K562 (cell line): ENCODE measurements around the gene YAF2. TPM values are rescaled to one million over a fixed set of nuclear protein-coding genes. Genes with fewer than 3 reads are reported as not detected.

Source experiments
- ATAC-seq: fragments of 200-7000 bp; cut with Tn5 transposase; 3 replicates; pipeline ENCODE4 v1.9.1; 2020; ENCODE audit warnings: moderate library complexity
- BruUV-seq: library from RNA; stranded (reverse); fragments of 400-500 nt; replicated peaks from 2 replicates; lab custom pipeline; 2021; lab: Mats Ljungman, UMichigan
- CTCF ChIA-PET: fragments of 300-600 bp; formaldehyde crosslinking; extraction: SDS; loops from one replicate; lab custom pipeline; 2021; ENCODE audit warnings: low intra/inter-chr PET ratio; lab: Yijun Ruan, JAX
- POLR2A ChIA-PET: fragments of 300-600, 350-650 bp; sonication (Branson Sonifier 250); formaldehyde crosslinking; extraction: SDS; loops from one replicate; lab custom pipeline; 2021; ENCODE audit warnings: antibody characterized with exemption, inconsistent platforms; lab: Yijun Ruan, JAX
- DNase-seq, 4 experiments: peaks; one replicate each; pipeline versions ENCODE4 v3.0.0 to v3.0.0-alpha.2; 2011 to 2018; ENCODE audit warnings: low spot score in 3 of 4, mixed read lengths in 3 of 4; ENCODE audit errors: extremely low read depth in 1 of 4
- FAIRE-seq: peaks from 2 replicates; lab custom pipeline; 2011; peaks lifted over from hg19 to GRCh38; lab: Jason Lieb, UNC
- H2AFZ ChIP-seq: 2 replicates; pipeline ENCODE4 v1.6.0; 2011; ENCODE audit warnings: low read depth, low read length, control low read depth, inconsistent platforms
- H3K27ac ChIP-seq: fragments of 200-600 bp; 3 replicates; pipeline ENCODE4 v1.8.0; 2011; ENCODE audit warnings: low read depth, mild to moderate bottlenecking, control low read depth, inconsistent platforms, low read length, moderate library complexity, mixed read lengths; ENCODE audit errors: extremely low read depth
- H3K27me3 ChIP-seq, 2 experiments: fragments of 300-600 bp in 1 of 2; 2 replicates in 1 of 2; 3 replicates in 1 of 2; pipeline versions ENCODE4 v1.6.0 to v1.8.0; 2011; ENCODE audit warnings: inconsistent platforms in 2 of 2, low read length in 2 of 2, mild to moderate bottlenecking in 1 of 2, mixed read lengths in 1 of 2, moderate library complexity in 1 of 2; ENCODE audit not compliant: control insufficient read depth in 2 of 2, insufficient read depth in 2 of 2
- H3K36me3 ChIP-seq: fragments of 300-600 bp; 3 replicates; pipeline ENCODE4 v1.8.0; 2011; ENCODE audit warnings: mild to moderate bottlenecking, low read length, inconsistent platforms; ENCODE audit not compliant: control insufficient read depth, insufficient read depth
- H3K4me1 ChIP-seq, 2 experiments: fragments of 200-600 bp in 1 of 2; replicated peaks in 1 of 2; 2 replicates in 1 of 2; 3 replicates in 1 of 2; pipeline versions ENCODE4 v1.5.1 to v1.8.0; 2011; ENCODE audit warnings: inconsistent platforms in 2 of 2, low read length in 2 of 2, mild to moderate bottlenecking in 1 of 2, mixed read lengths in 1 of 2, moderate library complexity in 1 of 2; ENCODE audit not compliant: control insufficient read depth in 2 of 2, insufficient read depth in 2 of 2
- H3K4me2 ChIP-seq: 2 replicates; pipeline ENCODE4 v1.6.1; 2011; ENCODE audit warnings: low read length, control low read depth, inconsistent platforms, mixed read lengths; ENCODE audit not compliant: insufficient read depth
- H3K4me3 ChIP-seq: fragments of 200-600 bp; sonication (generic), shearing (Covaris generic); 2 replicates; pipeline ENCODE4 v1.5.1; 2016; ENCODE audit warnings: control low read depth, inconsistent platforms
- H3K79me2 ChIP-seq: fragments of 200-600 bp; 3 replicates; pipeline ENCODE4 v1.8.0; 2011; ENCODE audit warnings: low read length, inconsistent platforms; ENCODE audit not compliant: control insufficient read depth, insufficient read depth
- H3K9ac ChIP-seq, 2 experiments: 2 replicates each; pipeline versions ENCODE4 v1.6.0 to v1.6.1; 2011; ENCODE audit warnings: low read depth in 2 of 2, low read length in 2 of 2, control low read depth in 1 of 2, inconsistent platforms in 1 of 2, mild to moderate bottlenecking in 1 of 2, mixed read lengths in 1 of 2; ENCODE audit not compliant: insufficient read depth in 1 of 2
- H3K9me1 ChIP-seq: one replicate; pipeline ENCODE4 v1.6.0; 2011; ENCODE audit warnings: inconsistent platforms, mild to moderate bottlenecking, low read length, moderate library complexity; ENCODE audit not compliant: control insufficient read depth, insufficient read depth
- H3K9me3 ChIP-seq: replicated peaks from 2 replicates; pipeline ENCODE4 v1.5.1; 2011; ENCODE audit warnings: low read depth, low read length, inconsistent platforms; ENCODE audit not compliant: control insufficient read depth, insufficient read depth
- H4K20me1 ChIP-seq: replicated peaks from 2 replicates; pipeline ENCODE4 v1.6.1; 2011; ENCODE audit warnings: low read length, inconsistent platforms, mixed read lengths; ENCODE audit not compliant: control insufficient read depth, insufficient read depth
- ATF1 ChIP-seq, 2 experiments: fragments of 450-650 bp in 1 of 2; IDR thresholded peaks; 2 replicates each; pipeline ENCODE4 v1.6.1; 2016; ENCODE audit warnings: missing compliant biosample characterization in 1 of 2, missing genetic modification characterization in 1 of 2
- CHD2 ChIP-seq: IDR thresholded peaks from 2 replicates; pipeline ENCODE4 v1.6.1; 2011; ENCODE audit warnings: low read depth, low read length
- EP300 ChIP-seq: IDR thresholded peaks from 2 replicates; pipeline ENCODE4 v1.6.1; 2012; ENCODE audit warnings: low read length, improper control_type of control experiment
- FOSL1 ChIP-seq: fragments of 200-800 bp; sonication (Bioruptor generic); conservative IDR thresholded peaks from 2 replicates; pipeline ENCODE4 v1.6.1; 2016; ENCODE audit warnings: missing genetic modification characterization, missing compliant biosample characterization
- FOXK1 ChIP-seq: sonication (generic); formaldehyde crosslinking; IDR thresholded peaks from 2 replicates; pipeline ENCODE4 v1.8.0; 2022; ENCODE audit warnings: missing genetic modification reagents, mild to moderate bottlenecking, borderline replicate concordance
- FOXK2 ChIP-seq, 2 experiments: fragments of 450-650 bp; IDR thresholded peaks in 1 of 2; conservative IDR thresholded peaks in 1 of 2; 2 replicates each; pipeline ENCODE4 v1.6.1; 2016; ENCODE audit warnings: low read depth in 2 of 2, mild to moderate bottlenecking in 1 of 2
- NFIX ChIP-seq: fragments of 250-450 bp; sonication (Bioruptor Pico); IDR thresholded peaks from 2 replicates; pipeline ENCODE4 v1.4.0; 2020; ENCODE audit warnings: low read depth, mild to moderate bottlenecking, moderate library complexity
- POLR2H ChIP-seq: IDR thresholded peaks from 2 replicates; pipeline ENCODE4 v1.6.1; 2016; ENCODE audit warnings: missing genetic modification characterization, low read depth, mild to moderate bottlenecking, control low read depth, missing compliant biosample characterization, moderate library complexity
- SAFB ChIP-seq: fragments of 200-400 bp; formaldehyde crosslinking; IDR thresholded peaks from 2 replicates; pipeline ENCODE4 v1.6.1; 2017; ENCODE audit warnings: low read depth, low read length, borderline replicate concordance
- SRSF3 ChIP-seq: fragments of 200-400 bp; formaldehyde crosslinking; IDR thresholded peaks from 2 replicates; pipeline ENCODE4 v1.6.1; 2016; ENCODE audit warnings: mild to moderate bottlenecking, low read length, moderate library complexity; ENCODE audit not compliant: insufficient read depth
- TRIM24 ChIP-seq, 2 experiments: fragments of 450-650 bp; IDR thresholded peaks; 2 replicates each; pipeline ENCODE4 v1.6.1; 2016
- XRCC4 ChIP-seq: IDR thresholded peaks from one replicate; pipeline ENCODE4 v1.6.1; 2011; ENCODE audit not compliant: insufficient read depth, insufficient read length; ENCODE audit errors: extremely low read depth
- YY1 ChIP-seq, 3 experiments: IDR thresholded peaks; 2 replicates each; pipeline ENCODE4 v1.6.1; 2011; ENCODE audit warnings: low read length in 2 of 3, mild to moderate bottlenecking in 2 of 3, moderate library complexity in 2 of 3, borderline replicate concordance in 1 of 3, control low read depth in 1 of 3, low read depth in 1 of 3; ENCODE audit not compliant: insufficient read depth in 3 of 3, insufficient replicate concordance in 2 of 3, control insufficient read depth in 1 of 3, insufficient read length in 1 of 3; ENCODE audit errors: extremely low read depth in 1 of 3
- ZBTB1 ChIP-seq: sonication (generic); formaldehyde crosslinking; IDR thresholded peaks from 2 replicates; pipeline ENCODE4 v1.8.1; 2023; ENCODE audit warnings: missing genetic modification reagents, low read depth, mild to moderate bottlenecking, borderline replicate concordance
- ZNF584 ChIP-seq: fragments of 200-800 bp; sonication (Bioruptor generic); IDR thresholded peaks from 2 replicates; pipeline ENCODE4 v1.6.1; 2016; ENCODE audit warnings: low read depth, mild to moderate bottlenecking, missing genetic modification characterization, missing compliant biosample characterization
- ZNF696 ChIP-seq: fragments of 250-450 bp; sonication (Bioruptor Pico); conservative IDR thresholded peaks from 2 replicates; pipeline ENCODE4 v1.4.0; 2020; ENCODE audit warnings: mild to moderate bottlenecking, moderate library complexity
- WGBS: fragments of 100-300 bp; shearing (Covaris generic); methylation state at CpG from one replicate; pipeline ENCODE4 v1.1.6; 2016; ENCODE audit warnings: low coverage, mixed read lengths; ENCODE audit not compliant: insufficient coverage; ENCODE audit errors: missing lambda C conversion rate; 5-methylcytosine and 5-hydroxymethylcytosine counted together
- in situ Hi-C: fragments of 300-500 bp; cut with MboI; formaldehyde crosslinking; loops from 4 replicates; pipeline ENCODE4 v1.15.0; 2018; ENCODE audit warnings: inconsistent platforms, mixed read lengths
- intact Hi-C: fragments of 100-400 bp; cut with micrococcal nuclease; formaldehyde crosslinking; loops from 2 replicates; pipeline ENCODE4 v1.14.2; 2022
- polyA plus RNA-seq, 8 experiments: library from polyadenylated mRNA; depleted of rRNA in 4 of 8; stranded (reverse) in 5 of 8; unstranded in 3 of 8; fragments of >200 nt; fragmentation: Nextera tagmentation in 2 of 8; fragmentation: Illumina TruSeq in 1 of 8; extraction: Ambion mirVana in 2 of 8; extraction: Trizol in 1 of 8; gene quantifications; 2 replicates each; pipeline versions ENCODE4 v1.2.1 to v1.2.3, GENCODE V29; 2011 to 2014; ENCODE audit warnings: inconsistent platforms in 1 of 8, missing spikeins in 1 of 8
- total RNA-seq, 7 experiments: library from RNA; depleted of rRNA in 6 of 7; stranded (reverse); fragments of >200 nt in 6 of 7; fragmentation: Illumina TruSeq in 2 of 7; extraction: Trizol in 2 of 7; gene quantifications; 2 replicates each; pipeline versions ENCODE4 v1.2.1 to v1.2.3, GENCODE V29; 2011 to 2021; ENCODE audit warnings: low replicate concordance in 1 of 7
- TF ChIP-seq, protein P1 (sequence below), 2 experiments: fragments of 450-650 bp; conservative IDR thresholded peaks; 2 replicates each; pipeline ENCODE4 v1.6.1; 2017; ENCODE audit warnings: mild to moderate bottlenecking in 2 of 2, moderate library complexity in 2 of 2
- TF ChIP-seq, protein P2 (sequence below): sonication (generic); formaldehyde crosslinking; IDR thresholded peaks from 2 replicates; pipeline ENCODE4 v1.9.0; 2022; ENCODE audit warnings: mild to moderate bottlenecking, missing genetic modification reagents

YAF2 gene
- total and polyA plus RNA-seq, 9 of the 15 experiments (the other 6 are each of a cell fraction or from before 2014, with no cell fraction given): 10.6 to 26.4 (median 21.3) TPM

DNA sequence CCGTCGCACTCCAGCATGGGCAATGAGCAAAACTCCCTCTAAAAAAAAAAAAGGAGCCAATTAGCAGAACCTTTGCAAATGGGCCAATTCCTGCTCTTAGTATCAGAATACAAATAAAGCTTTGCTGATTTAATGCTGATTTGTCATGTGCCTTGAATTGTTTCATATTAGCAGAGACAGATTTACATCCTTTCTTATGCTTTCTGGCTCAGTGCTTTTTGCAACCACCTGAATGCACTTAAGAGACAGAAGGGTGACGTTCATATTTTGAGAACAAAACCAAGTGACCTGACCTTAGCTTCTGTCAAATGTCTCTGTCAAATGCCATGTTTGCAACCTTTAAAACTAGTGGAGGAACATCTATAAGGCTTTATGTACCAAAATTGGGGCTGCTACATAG, 43.8 kb upstream of the YAF2 start:
- Histone ChIP-seq H3K9ac (no peak overlapping the region), H3K27me3 (peaks cover 5 to 6% of the 10 kb centered on the region in 2 experiments; a peak in 3 of 5 replicates), H4K20me1 (no peaks in the 10 kb centered on the region), H3K9me3 (no peaks in the 10 kb centered on the region), H3K4me3 (no peak overlapping the region), H3K4me1 (peaks cover 0 to 2% of the 10 kb centered on the region in 2 experiments; a peak in 1 of 5 replicates), H3K79me2 (no peaks in the 10 kb centered on the region), H3K9me1 (no peaks in the 10 kb centered on the region), H3K36me3 (no peaks in the 10 kb centered on the region), H2AFZ (no peak overlapping the region), H3K4me2 (no peak overlapping the region)
- FAIRE-seq (no peak), DNase-seq (no peak)
- ChIA-PET CTCF (no interaction called here), POLR2A (interaction anchor here (0.6 kb wide), 1 partner anchor 296 kb away, joined by 3 read pairs; no protein-coding TSS in a partner anchor)
- BruUV-seq: no TSS peak
- intact Hi-C loops: no loop called here
- 40% methylated on average over 3 of the region's 3 CpGs for WGBS
- in situ Hi-C loops: no loop called here
- TF ChIP-seq ATF1 (CRISPR knock-in tag; IDR thresholded peaks at IDR 0.05): no peak
- no peak for TF ChIP-seq ATF1 (tag; IDR thresholded peaks at IDR 0.05)
- no peak for TF ChIP-seq NFIX (CRISPR knock-in tag)
- no peak for TF ChIP-seq TRIM24 (IDR thresholded peaks at IDR 0.05)
- TF ChIP-seq, protein P1, sequence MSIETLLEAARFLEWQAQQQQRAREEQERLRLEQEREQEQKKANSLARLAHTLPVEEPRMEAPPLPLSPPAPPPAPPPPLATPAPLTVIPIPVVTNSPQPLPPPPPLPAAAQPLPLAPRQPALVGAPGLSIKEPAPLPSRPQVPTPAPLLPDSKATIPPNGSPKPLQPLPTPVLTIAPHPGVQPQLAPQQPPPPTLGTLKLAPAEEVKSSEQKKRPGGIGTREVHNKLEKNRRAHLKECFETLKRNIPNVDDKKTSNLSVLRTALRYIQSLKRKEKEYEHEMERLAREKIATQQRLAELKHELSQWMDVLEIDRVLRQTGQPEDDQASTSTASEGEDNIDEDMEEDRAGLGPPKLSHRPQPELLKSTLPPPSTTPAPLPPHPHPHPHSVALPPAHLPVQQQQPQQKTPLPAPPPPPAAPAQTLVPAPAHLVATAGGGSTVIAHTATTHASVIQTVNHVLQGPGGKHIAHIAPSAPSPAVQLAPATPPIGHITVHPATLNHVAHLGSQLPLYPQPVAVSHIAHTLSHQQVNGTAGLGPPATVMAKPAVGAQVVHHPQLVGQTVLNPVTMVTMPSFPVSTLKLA (conservative IDR thresholded peaks at IDR 0.05): no peak
- TF ChIP-seq XRCC4: no peak
- no peak for TF ChIP-seq YY1 (IDR thresholded peaks at IDR 0.05; ENCODE audit: borderline replicate concordance in 1 of 3, control insufficient read depth in 1 of 3, extremely low read depth in 1 of 3, insufficient read depth in 3 of 3, insufficient read length in 1 of 3, insufficient replicate concordance in 2 of 3, low read depth in 1 of 3, low read length in 2 of 3)
- TF ChIP-seq FOSL1 (tag): no peak
- TF ChIP-seq SAFB: no peak
- no peak for TF ChIP-seq ZNF696 (CRISPR knock-in tag)
- TF ChIP-seq SRSF3: no peak
- no peak for TF ChIP-seq CHD2
- TF ChIP-seq FOXK2 (conservative IDR thresholded peaks at IDR 0.05 in 1 of 2, IDR thresholded peaks at IDR 0.05 in 1 of 2; ENCODE audit: low read depth in 2 of 2): no peak
- TF ChIP-seq POLR2H (tag): no peak
- TF ChIP-seq, protein P2, sequence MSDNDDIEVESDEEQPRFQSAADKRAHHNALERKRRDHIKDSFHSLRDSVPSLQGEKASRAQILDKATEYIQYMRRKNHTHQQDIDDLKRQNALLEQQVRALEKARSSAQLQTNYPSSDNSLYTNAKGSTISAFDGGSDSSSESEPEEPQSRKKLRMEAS (CRISPR knock-in tag): no peak
- TF ChIP-seq EP300: no peak
- TF ChIP-seq ZBTB1 (CRISPR knock-in tag): no peak
- TF ChIP-seq ZNF584: no peak
- TF ChIP-seq FOXK1: no peak
- TF ChIP-seq, all 486 proteins: peak for 0
- no peak overlapping the region for H3K27ac ChIP-seq
- no peak for ATAC-seq
